ENCODE measurements around the gene LNPK.

LNPK gene

DNA sequence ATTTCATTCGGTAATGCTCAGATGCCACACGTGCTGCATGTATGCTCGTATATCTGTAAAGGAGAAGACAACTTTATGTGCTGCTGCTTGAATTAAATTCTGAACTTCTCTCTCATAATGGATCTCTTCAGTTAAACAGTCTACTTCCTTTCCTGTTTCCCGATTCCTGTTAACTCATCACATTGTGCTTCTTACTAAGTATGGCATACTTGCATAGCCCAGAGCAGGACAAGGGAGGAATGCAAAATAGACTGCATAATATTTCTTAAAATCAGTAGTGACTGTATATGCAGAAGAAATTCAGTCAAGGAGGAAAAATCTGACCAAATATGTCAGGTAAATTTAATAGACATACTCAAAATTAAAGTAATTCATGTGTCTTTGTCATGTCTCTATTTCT, 23.9 kb upstream of the LNPK start:
- no peaks in the 10 kb centered on the region for H3K36me3 Mint-ChIP-seq (ENCODE audit: low read depth)
- peaks cover 53% of the 10 kb centered on the region for H3K27me3 Mint-ChIP-seq (ENCODE audit: low read depth, poor library complexity)
- DNase-seq: no peak
- no peaks in the 10 kb centered on the region for H3K4me1 Mint-ChIP-seq
- TF ChIP-seq, protein P1, sequence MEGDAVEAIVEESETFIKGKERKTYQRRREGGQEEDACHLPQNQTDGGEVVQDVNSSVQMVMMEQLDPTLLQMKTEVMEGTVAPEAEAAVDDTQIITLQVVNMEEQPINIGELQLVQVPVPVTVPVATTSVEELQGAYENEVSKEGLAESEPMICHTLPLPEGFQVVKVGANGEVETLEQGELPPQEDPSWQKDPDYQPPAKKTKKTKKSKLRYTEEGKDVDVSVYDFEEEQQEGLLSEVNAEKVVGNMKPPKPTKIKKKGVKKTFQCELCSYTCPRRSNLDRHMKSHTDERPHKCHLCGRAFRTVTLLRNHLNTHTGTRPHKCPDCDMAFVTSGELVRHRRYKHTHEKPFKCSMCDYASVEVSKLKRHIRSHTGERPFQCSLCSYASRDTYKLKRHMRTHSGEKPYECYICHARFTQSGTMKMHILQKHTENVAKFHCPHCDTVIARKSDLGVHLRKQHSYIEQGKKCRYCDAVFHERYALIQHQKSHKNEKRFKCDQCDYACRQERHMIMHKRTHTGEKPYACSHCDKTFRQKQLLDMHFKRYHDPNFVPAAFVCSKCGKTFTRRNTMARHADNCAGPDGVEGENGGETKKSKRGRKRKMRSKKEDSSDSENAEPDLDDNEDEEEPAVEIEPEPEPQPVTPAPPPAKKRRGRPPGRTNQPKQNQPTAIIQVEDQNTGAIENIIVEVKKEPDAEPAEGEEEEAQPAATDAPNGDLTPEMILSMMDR (IDR thresholded peaks at IDR 0.05): no peak
- H3K27ac Mint-ChIP-seq: no peak overlapping the region
- no peaks in the 10 kb centered on the region for H3K9me3 Mint-ChIP-seq
- no peak overlapping the region for H3K4me3 Mint-ChIP-seq

DNA sequence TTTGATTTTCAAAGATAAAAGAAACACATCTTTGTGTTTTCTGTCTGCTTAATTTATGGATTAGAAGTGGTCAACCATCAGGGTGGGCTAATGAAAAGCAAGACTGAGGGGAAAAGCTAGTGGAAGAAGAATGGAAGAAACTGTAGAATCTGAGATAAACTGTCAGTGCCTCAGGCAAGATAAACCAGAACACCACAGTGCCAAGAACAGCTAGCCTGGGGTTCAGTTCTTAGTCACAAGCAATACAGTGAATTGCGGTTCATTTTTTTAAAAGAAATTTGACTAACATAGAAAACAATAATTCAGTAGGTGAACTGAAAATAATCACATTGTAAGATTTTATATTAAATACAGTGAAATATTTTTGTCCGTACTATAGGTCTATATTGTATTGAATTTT, 22.0 kb upstream of the LNPK start:
- Mint-ChIP-seq H3K27ac (no peak overlapping the region), H3K36me3 (ENCODE audit: low read depth) (no peaks in the 10 kb centered on the region)
- no peak for DNase-seq

DNA sequence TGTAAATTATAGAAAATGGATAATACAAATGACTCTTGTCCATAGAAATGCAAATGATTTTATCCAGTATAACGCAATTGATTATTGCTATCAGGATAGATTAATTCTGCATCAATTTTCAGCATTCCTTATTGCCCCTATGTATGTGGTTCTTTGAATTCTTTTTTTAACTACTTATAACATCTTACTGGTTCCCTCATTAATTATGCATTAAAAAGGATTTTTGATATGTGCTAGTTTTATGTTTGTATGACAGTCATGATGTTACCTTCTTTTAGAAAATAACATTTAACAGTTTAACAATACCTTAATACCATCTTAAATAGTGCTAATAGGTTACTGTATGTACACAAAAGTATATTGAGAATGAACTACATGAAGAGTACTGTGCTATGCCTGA, 20.0 kb upstream of the LNPK start:
- no peak for DNase-seq
- Mint-ChIP-seq H3K27me3 (ENCODE audit: low read depth, poor library complexity) (peaks cover 33% of the 10 kb centered on the region), H3K4me1 (no peaks in the 10 kb centered on the region), H3K9me3 (peaks cover 8% of the 10 kb centered on the region), H3K4me3 (no peak overlapping the region), H3K36me3 (ENCODE audit: low read depth) (no peaks in the 10 kb centered on the region), H3K27ac (no peak overlapping the region)
- TF ChIP-seq, protein P1 (IDR thresholded peaks at IDR 0.05): no peak

More for the DNA sequence above, 22.0 kb upstream of the LNPK start:
- TF ChIP-seq, protein P1 (IDR thresholded peaks at IDR 0.05): no peak
- peaks cover 8% of the 10 kb centered on the region for H3K9me3 Mint-ChIP-seq
- no peak overlapping the region for H3K4me3 Mint-ChIP-seq
- H3K4me1 Mint-ChIP-seq: no peaks in the 10 kb centered on the region
- peaks cover 51% of the 10 kb centered on the region for H3K27me3 Mint-ChIP-seq (ENCODE audit: low read depth, poor library complexity)

DNA sequence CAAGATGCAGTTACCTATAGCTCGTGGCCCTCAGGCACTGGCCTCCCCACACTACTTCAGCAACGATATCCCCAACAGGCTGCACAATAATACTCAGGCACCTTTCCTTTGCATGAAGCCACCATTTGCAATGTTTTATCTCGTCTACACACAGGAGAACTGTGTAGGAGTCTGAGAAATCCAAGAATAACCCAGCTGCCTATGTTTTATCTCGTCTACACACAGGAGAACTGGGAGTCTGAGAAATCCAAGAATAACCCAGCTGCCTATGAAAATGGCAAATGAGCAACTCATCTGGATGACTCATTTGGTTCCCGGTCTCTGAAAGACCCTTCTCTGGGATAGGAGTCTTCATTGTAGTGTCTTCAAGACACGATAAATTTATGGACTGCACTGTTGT, 18.3 kb upstream of the LNPK start:
- Mint-ChIP-seq H3K9me3 (peaks cover 8% of the 10 kb centered on the region), H3K36me3 (ENCODE audit: low read depth) (no peaks in the 10 kb centered on the region), H3K4me3 (no peak overlapping the region), H3K27ac (no peak overlapping the region), H3K27me3 (ENCODE audit: low read depth, poor library complexity) (peaks cover 30% of the 10 kb centered on the region), H3K4me1 (no peaks in the 10 kb centered on the region)
- TF ChIP-seq, protein P1 (IDR thresholded peaks at IDR 0.05): no peak
- no peak for DNase-seq

DNA sequence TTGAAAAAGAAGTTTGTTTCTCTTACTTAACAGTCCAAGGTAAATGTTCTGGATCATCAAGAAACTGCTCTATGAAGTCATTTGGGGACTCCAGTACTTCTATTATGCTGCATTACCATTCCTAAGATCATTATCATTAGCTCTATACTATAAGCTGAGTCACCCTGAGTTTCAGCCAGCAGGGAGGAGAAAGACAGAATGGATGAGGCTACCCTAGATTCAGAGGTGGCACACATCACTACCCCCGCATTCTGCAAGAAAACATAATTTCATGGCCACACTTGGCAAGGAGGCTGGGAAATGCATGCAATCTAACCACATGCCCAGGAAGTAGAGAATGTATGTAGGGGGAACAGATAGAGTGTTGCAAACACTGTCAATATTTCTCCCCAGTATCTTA, 16.6 kb upstream of the LNPK start:
- TF ChIP-seq, protein P1 (IDR thresholded peaks at IDR 0.05): no peak
- Mint-ChIP-seq H3K27me3 (ENCODE audit: low read depth, poor library complexity) (peaks cover 21% of the 10 kb centered on the region), H3K36me3 (ENCODE audit: low read depth) (no peaks in the 10 kb centered on the region), H3K4me3 (no peak overlapping the region), H3K27ac (no peak overlapping the region), H3K9me3 (peaks cover 8% of the 10 kb centered on the region), H3K4me1 (no peaks in the 10 kb centered on the region)
- DNase-seq: no peak

DNA sequence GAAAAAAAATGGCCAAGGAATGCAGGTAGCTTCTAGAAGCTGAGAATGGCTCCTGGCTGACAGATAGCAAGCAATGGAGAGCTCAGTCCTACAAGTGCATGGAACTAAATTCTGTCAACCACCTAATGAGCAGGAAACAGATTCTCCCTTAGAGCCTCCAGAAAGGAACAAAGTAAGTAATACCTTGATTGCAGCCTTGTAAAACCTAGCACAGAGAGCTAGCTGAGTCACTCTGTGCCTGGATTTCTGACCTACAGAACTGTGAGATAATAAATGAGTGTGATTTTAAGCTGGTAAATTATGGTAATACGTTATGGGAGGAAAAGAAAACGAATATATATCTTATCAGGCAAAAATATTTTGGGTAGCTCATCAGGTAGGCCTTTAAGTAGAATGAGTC, 7.4 kb upstream of the LNPK start:
- Mint-ChIP-seq H3K9me3 (no peaks in the 10 kb centered on the region), H3K27me3 (ENCODE audit: low read depth, poor library complexity) (peaks cover 45% of the 10 kb centered on the region), H3K27ac (no peak overlapping the region), H3K4me1 (no peaks in the 10 kb centered on the region), H3K4me3 (no peak overlapping the region), H3K36me3 (ENCODE audit: low read depth) (no peaks in the 10 kb centered on the region)
- DNase-seq: no peak
- TF ChIP-seq, protein P1 (IDR thresholded peaks at IDR 0.05): no peak
